H9 (cell line): ENCODE measurements around the gene GFPT2. TPM values are rescaled to one million over a fixed set of nuclear protein-coding genes. Genes with fewer than 3 reads are reported as not detected.

Experiments used
- DNase-seq: peaks from one replicate; pipeline ENCODE4 v3.0.0-alpha.2; 2017
- H2AFZ ChIP-seq: one replicate; pipeline ENCODE4 v1.6.1; 2013; ENCODE audit warnings: mild to moderate bottlenecking, low read length, control low read depth, moderate library complexity
- H2AK5ac ChIP-seq: 2 replicates; pipeline ENCODE4 v1.6.1; 2013; ENCODE audit warnings: low read length, control low read depth, mixed read lengths; ENCODE audit not compliant: insufficient read length
- H2BK120ac ChIP-seq: one replicate; pipeline ENCODE4 v1.6.1; 2013; ENCODE audit warnings: low read depth, mild to moderate bottlenecking, low read length, control low read depth, inconsistent platforms; ENCODE audit not compliant: poor library complexity, severe bottlenecking
- H2BK12ac ChIP-seq: 2 replicates; pipeline ENCODE4 v1.6.1; 2013; ENCODE audit warnings: low read length, control low read depth, mixed read lengths, low read depth; ENCODE audit not compliant: insufficient read length
- H2BK15ac ChIP-seq: 2 replicates; pipeline ENCODE4 v1.6.1; 2013; ENCODE audit warnings: low read depth, low read length, control low read depth
- H2BK20ac ChIP-seq: one replicate; pipeline ENCODE4 v1.6.1; 2013; ENCODE audit warnings: low read depth, mild to moderate bottlenecking, low read length, control low read depth, inconsistent platforms; ENCODE audit not compliant: poor library complexity, severe bottlenecking
- H2BK5ac ChIP-seq: 2 replicates; pipeline ENCODE4 v1.6.1; 2013; ENCODE audit warnings: low read length, control low read depth, mixed read lengths; ENCODE audit not compliant: insufficient read length
- H3K14ac ChIP-seq: 2 replicates; pipeline ENCODE4 v1.6.1; 2013; ENCODE audit warnings: low read length, control low read depth; ENCODE audit not compliant: insufficient read depth
- H3K18ac ChIP-seq: 2 replicates; pipeline ENCODE4 v1.6.1; 2013; ENCODE audit warnings: low read depth, mild to moderate bottlenecking, mixed read lengths, low read length, control low read depth; ENCODE audit not compliant: insufficient read length
- H3K23ac ChIP-seq: 2 replicates; pipeline ENCODE4 v1.6.1; 2013; ENCODE audit warnings: low read length, control low read depth, mixed read lengths, low read depth; ENCODE audit not compliant: insufficient read length
- H3K23me2 ChIP-seq: 2 replicates; pipeline ENCODE4 v1.6.1; 2013; ENCODE audit warnings: low read depth, mild to moderate bottlenecking, mixed read lengths, low read length, control low read depth; ENCODE audit not compliant: insufficient read length, poor library complexity, severe bottlenecking
- H3K27ac ChIP-seq: 2 replicates; pipeline ENCODE4 v1.5.1; 2013; ENCODE audit warnings: low read length, control low read depth, mixed read lengths, low read depth; ENCODE audit not compliant: insufficient read length
- H3K27me3 ChIP-seq: 2 replicates; pipeline ENCODE4 v1.6.1; 2013; ENCODE audit warnings: low read length, control low read depth, inconsistent platforms; ENCODE audit not compliant: insufficient read depth
- H3K4ac ChIP-seq: 2 replicates; pipeline ENCODE4 v1.6.1; 2013; ENCODE audit warnings: low read depth, mild to moderate bottlenecking, control low read depth, inconsistent platforms, low read length, moderate library complexity
- H3K4me1 ChIP-seq: 2 replicates; pipeline ENCODE4 v1.6.1; 2013; ENCODE audit warnings: low read length, control low read depth, inconsistent platforms; ENCODE audit not compliant: insufficient read depth
- H3K4me2 ChIP-seq: 2 replicates; pipeline ENCODE4 v1.6.1; 2013; ENCODE audit warnings: low read length, control low read depth, mixed read lengths; ENCODE audit not compliant: insufficient read length, insufficient read depth
- H3K56ac ChIP-seq: 2 replicates; pipeline ENCODE4 v1.6.1; 2013; ENCODE audit warnings: low read depth, mild to moderate bottlenecking, mixed read lengths, low read length, control low read depth; ENCODE audit not compliant: insufficient read length
- H3K79me1 ChIP-seq: 2 replicates; pipeline ENCODE4 v1.6.1; 2013; ENCODE audit warnings: low read depth, mild to moderate bottlenecking, moderate library complexity, low read length, control low read depth, inconsistent platforms; ENCODE audit not compliant: insufficient read depth, poor library complexity, severe bottlenecking
- H3K79me2 ChIP-seq: 2 replicates; pipeline ENCODE4 v1.6.1; 2013; ENCODE audit warnings: low read length, control low read depth, inconsistent platforms; ENCODE audit not compliant: insufficient read depth
- H3K9ac ChIP-seq: 2 replicates; pipeline ENCODE4 v1.6.1; 2013; ENCODE audit warnings: low read length, control low read depth, mixed read lengths; ENCODE audit not compliant: insufficient read length; ENCODE audit errors: extremely low read depth
- H3K9me3 ChIP-seq: one replicate; pipeline ENCODE4 v1.6.1; 2013; ENCODE audit warnings: low read depth, low read length, inconsistent platforms; ENCODE audit not compliant: control insufficient read depth
- H3T11ph ChIP-seq: one replicate; pipeline ENCODE4 v1.6.1; 2013; ENCODE audit warnings: mild to moderate bottlenecking, low read length, control low read depth, inconsistent platforms
- H4K20me1 ChIP-seq: one replicate; pipeline ENCODE4 v1.6.1; 2013; ENCODE audit not compliant: control insufficient read depth, insufficient read length, insufficient read depth
- H4K5ac ChIP-seq: 2 replicates; pipeline ENCODE4 v1.6.1; 2013; ENCODE audit warnings: low read depth, mild to moderate bottlenecking, mixed read lengths, low read length, control low read depth; ENCODE audit not compliant: insufficient read length
- H4K8ac ChIP-seq: replicated peaks from 2 replicates; pipeline ENCODE4 v1.6.1; 2013; ENCODE audit warnings: low read length, control low read depth, mixed read lengths, low read depth; ENCODE audit not compliant: insufficient read length
- H4K91ac ChIP-seq: 2 replicates; pipeline ENCODE4 v1.6.1; 2013; ENCODE audit warnings: low read depth, mild to moderate bottlenecking, moderate library complexity, mixed read lengths, low read length, control low read depth; ENCODE audit not compliant: insufficient read length
- H3K27ac Mint-ChIP-seq, 3 experiments: 2 replicates in 2 of 3; 3 replicates in 1 of 3; pipeline ENCODE4 v1.8.0; 2020 to 2021; ENCODE audit warnings: mixed read lengths in 3 of 3, mild to moderate bottlenecking in 1 of 3, moderate library complexity in 1 of 3
- H3K27me3 Mint-ChIP-seq: 2 replicates; pipeline ENCODE4 v1.8.0; 2021; ENCODE audit warnings: low read depth, mild to moderate bottlenecking, moderate library complexity, mixed read lengths
- H3K36me3 Mint-ChIP-seq, 3 experiments: 2 replicates in 2 of 3; 3 replicates in 1 of 3; pipeline ENCODE4 v1.8.0; 2020 to 2021; ENCODE audit warnings: low read depth in 3 of 3, mixed read lengths in 3 of 3; ENCODE audit not compliant: insufficient read depth in 1 of 3
- H3K4me1 Mint-ChIP-seq, 2 experiments: 2 replicates each; pipeline ENCODE4 v1.8.0; 2020; ENCODE audit warnings: mixed read lengths in 2 of 2
- H3K4me3 Mint-ChIP-seq, 2 experiments: 2 replicates in 1 of 2; 3 replicates in 1 of 2; pipeline ENCODE4 v1.8.0; 2020 to 2021; ENCODE audit warnings: mild to moderate bottlenecking in 2 of 2, mixed read lengths in 2 of 2, moderate library complexity in 1 of 2
- H3K9me3 Mint-ChIP-seq, 2 experiments: 2 replicates in 1 of 2; 3 replicates in 1 of 2; pipeline ENCODE4 v1.8.0; 2020; ENCODE audit warnings: mild to moderate bottlenecking in 2 of 2, mixed read lengths in 2 of 2, moderate library complexity in 1 of 2
- CTCF ChIP-seq: fragments of 200-600 bp; sonication (generic); conservative IDR thresholded peaks from 3 replicates; pipeline ENCODE4 v1.8.0; 2021; ENCODE audit warnings: antibody characterized with exemption, mild to moderate bottlenecking
- WGBS: extraction: QIAGEN DNeasy Blood & Tissue Kit; methylation state at CpG from one replicate; pipeline ENCODE4 v1.1.7; 2013; ENCODE audit warnings: missing lambda C conversion rate, low lambda C conversion rate, mixed read lengths; ENCODE audit not compliant: insufficient read length; ENCODE audit errors: extremely low coverage; 5-methylcytosine and 5-hydroxymethylcytosine counted together
- total RNA-seq: library from RNA; stranded (reverse); gene quantifications from 2 replicates; pipeline ENCODE4 v1.2.1, GENCODE V29; 2021

Gene GFPT2
- total RNA-seq, 1 experiment from 2014 or later: 89.8 TPM

GRCh38 chr5:180344696-180344999, 8.5 kb downstream of the GFPT2 start:
- Mint-ChIP-seq H3K36me3 (peaks cover 24 to 32% (median 25%) of the 10 kb centered on the region in 3 experiments), H3K27ac (peak overlapping the region; percentile 28 to 100 (median 70); a peak in 3 of 7 replicates), H3K9me3 (no peaks in the 10 kb centered on the region; a peak in 1 of 5 replicates), H3K4me1 (peaks cover 76 to 83% of the 10 kb centered on the region in 2 experiments), H3K4me3 (0 out of 5 replicates have a peak overlapping the region, but pooled peaks of 1 of the 2 experiments have one; percentile 38), H3K27me3 (no peaks in the 10 kb centered on the region)
- Histone ChIP-seq H2BK120ac (no peak overlapping the region), H3K4ac (no peak overlapping the region), H3K9me3 (no peaks in the 10 kb centered on the region), H3K27ac (no peak overlapping the region), H3K9ac (no peak overlapping the region), H3K23ac (no peak overlapping the region), H4K5ac (no peak overlapping the region), H2BK20ac (no peak overlapping the region), H3K56ac (no peak overlapping the region), H4K8ac (no peak overlapping the region), H2AFZ (no peak overlapping the region), H4K91ac (no peak overlapping the region), H3K14ac (no peak overlapping the region), H3K4me2 (no peak overlapping the region), H2AK5ac (no peak overlapping the region), H3K79me2 (peaks cover 27% of the 10 kb centered on the region; the same call in 1 of the 2 replicates), H2BK5ac (no peak overlapping the region), H3K27me3 (no peaks in the 10 kb centered on the region), H2BK12ac (no peak overlapping the region), H2BK15ac (no peak overlapping the region), H3K4me1 (peaks cover 30% of the 10 kb centered on the region; the same call in 1 of the 2 replicates), H3K18ac (no peak overlapping the region), H3K23me2 (no peaks in the 10 kb centered on the region), H4K20me1 (no peaks in the 10 kb centered on the region), H3K79me1 (peaks cover 17% of the 10 kb centered on the region), H3T11ph (no peak overlapping the region)
- no CpG with 5 or more reads among the region's 7 CpGs for WGBS
- TF ChIP-seq CTCF: no peak
- no peak for DNase-seq
